Measurements from ENCODE around the gene MRPS11.

The MRPS11 gene

GRCh38 chr15:88438181-88438580 lies 29.3 kb upstream of the MRPS11 start:
- no peaks in the 10 kb centered on the region for H3K36me3 ChIP-seq
- H3K9me3 ChIP-seq (replicated peaks in 1 of 11): peaks cover under 1 to 8% (median 5%) of the 10 kb centered on the region in 11 experiments; a peak in 19 of 22 replicates
- H3K27ac ChIP-seq: no peak overlapping the region
- H3K4me3 ChIP-seq: no peak overlapping the region
- no peak overlapping the region for H3K4me2 ChIP-seq
- peaks cover 0 to 12% (median 0%) of the 10 kb centered on the region in 10 experiments; a peak in 4 of 20 replicates for H3K4me1 ChIP-seq
- no peaks in the 10 kb centered on the region for H4K20me1 ChIP-seq
- H3K9ac ChIP-seq: no peak overlapping the region
- TF ChIP-seq Cebpa-rat (IDR thresholded peaks at IDR 0.05): no peak
- H3K27me3 ChIP-seq: no peaks in the 10 kb centered on the region

DNA sequence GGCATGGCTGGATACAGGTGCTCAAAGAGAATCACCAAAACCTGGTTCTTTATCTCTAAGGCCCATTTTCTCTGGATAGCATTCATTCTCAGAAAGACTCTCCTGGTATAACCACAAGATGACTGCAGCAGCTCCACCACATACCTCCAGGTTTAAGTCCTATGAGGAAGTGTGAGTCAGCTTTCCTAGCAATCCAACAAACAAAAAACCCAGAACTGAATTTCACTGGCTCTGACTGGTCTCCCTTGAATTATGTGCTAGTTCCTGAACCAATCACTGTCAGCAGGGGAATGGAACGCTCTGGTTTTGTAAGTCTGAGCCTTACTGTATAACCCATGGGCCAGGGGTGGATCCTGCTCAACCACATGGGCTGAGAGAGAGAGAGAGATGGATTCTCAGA lies 27.5 kb upstream of the MRPS11 start:
- no peaks in the 10 kb centered on the region for H3K36me3 ChIP-seq
- peaks cover 13 to 26% (median 18%) of the 10 kb centered on the region in 11 experiments for H3K9me3 ChIP-seq (replicated peaks in 1 of 11)
- TF ChIP-seq Cebpa-rat (IDR thresholded peaks at IDR 0.05): no peak
- no peaks in the 10 kb centered on the region for H3K27me3 ChIP-seq
- H4K20me1 ChIP-seq: no peaks in the 10 kb centered on the region
- H3K4me3 ChIP-seq: no peak overlapping the region
- H3K27ac ChIP-seq: no peak overlapping the region
- H3K4me1 ChIP-seq: peaks cover 0 to 12% (median 0%) of the 10 kb centered on the region in 10 experiments; a peak in 4 of 20 replicates
- H3K4me2 ChIP-seq: peak overlapping the region in 2 of 11 experiments; percentile 7 to 14; a peak in 2 of 22 replicates
- no peak overlapping the region for H3K9ac ChIP-seq

GRCh38 chr15:88441076-88441730 lies 26.3 kb upstream of the MRPS11 start:
- Histone ChIP-seq H4K20me1 (no peaks in the 10 kb centered on the region), H3K4me1 (peaks cover 0 to 12% (median 0%) of the 10 kb centered on the region in 10 experiments; a peak in 4 of 20 replicates), H3K36me3 (no peaks in the 10 kb centered on the region), H3K27ac (no peak overlapping the region), H3K4me2 (no peak overlapping the region), H3K9ac (no peak overlapping the region), H3K27me3 (no peaks in the 10 kb centered on the region), H3K4me3 (no peak overlapping the region), H3K9me3 (replicated peaks in 1 of 11) (peaks cover 13 to 31% (median 18%) of the 10 kb centered on the region in 11 experiments)
- TF ChIP-seq Cebpa-rat (IDR thresholded peaks at IDR 0.05): no peak

DNA sequence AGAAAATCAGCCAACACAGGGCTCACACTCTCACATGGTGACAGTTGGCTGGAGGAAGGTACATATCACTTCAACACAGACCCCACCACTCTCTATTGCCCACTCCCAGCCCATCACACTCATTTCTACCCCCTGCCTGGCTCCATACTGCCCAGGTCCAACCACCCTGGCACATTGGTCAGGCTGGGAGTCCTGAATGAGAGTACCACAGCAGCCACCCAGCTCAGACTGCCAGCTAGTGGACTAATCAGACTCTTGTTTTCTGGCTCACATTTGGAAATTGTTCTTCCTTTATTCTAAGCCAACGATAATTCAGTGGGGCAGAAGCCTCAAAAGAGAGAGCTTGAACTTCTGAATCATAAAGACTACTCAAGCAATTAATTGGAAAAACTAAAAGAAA lies 20.3 kb upstream of the MRPS11 start:
- Histone ChIP-seq H3K4me1 (peaks cover 0 to 4% (median 0%) of the 10 kb centered on the region in 10 experiments; a peak in 1 of 20 replicates), H3K4me2 (no peak overlapping the region), H3K4me3 (no peak overlapping the region), H3K9ac (no peak overlapping the region), H3K27ac (no peak overlapping the region), H3K27me3 (no peaks in the 10 kb centered on the region), H4K20me1 (no peaks in the 10 kb centered on the region; a peak in 1 of 22 replicates), H3K9me3 (replicated peaks in 1 of 11) (peaks cover 13 to 31% (median 18%) of the 10 kb centered on the region in 11 experiments), H3K36me3 (no peaks in the 10 kb centered on the region)
- no peak for TF ChIP-seq Cebpa-rat (IDR thresholded peaks at IDR 0.05)

DNA sequence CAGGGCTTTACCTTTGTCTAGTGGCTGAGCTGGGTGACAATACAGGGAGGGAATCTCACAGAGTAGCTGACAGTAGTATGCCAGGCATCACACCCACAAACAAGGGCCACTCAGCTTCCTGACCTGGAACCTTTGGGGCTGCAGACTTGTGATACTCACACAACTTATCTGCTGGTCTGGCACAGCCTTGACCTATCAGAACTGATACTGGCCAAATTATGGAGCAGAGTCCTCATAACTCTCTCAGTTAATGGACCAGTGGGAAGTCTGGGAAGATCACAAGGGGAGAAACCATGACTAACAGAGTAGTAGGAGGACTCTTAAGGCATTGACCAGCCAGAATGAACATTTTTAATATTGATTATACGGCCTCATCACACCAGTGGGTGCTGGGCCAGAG lies 19.8 kb upstream of the MRPS11 start:
- TF ChIP-seq Cebpa-rat (IDR thresholded peaks at IDR 0.05): no peak
- Histone ChIP-seq H3K4me3 (no peak overlapping the region), H3K9ac (no peak overlapping the region), H4K20me1 (no peaks in the 10 kb centered on the region; a peak in 1 of 22 replicates), H3K36me3 (no peaks in the 10 kb centered on the region), H3K27ac (no peak overlapping the region), H3K9me3 (replicated peaks in 1 of 11) (peaks cover 13 to 28% (median 18%) of the 10 kb centered on the region in 11 experiments), H3K27me3 (no peaks in the 10 kb centered on the region), H3K4me1 (peaks cover 0 to 4% (median 0%) of the 10 kb centered on the region in 10 experiments; a peak in 1 of 20 replicates), H3K4me2 (no peak overlapping the region)

DNA sequence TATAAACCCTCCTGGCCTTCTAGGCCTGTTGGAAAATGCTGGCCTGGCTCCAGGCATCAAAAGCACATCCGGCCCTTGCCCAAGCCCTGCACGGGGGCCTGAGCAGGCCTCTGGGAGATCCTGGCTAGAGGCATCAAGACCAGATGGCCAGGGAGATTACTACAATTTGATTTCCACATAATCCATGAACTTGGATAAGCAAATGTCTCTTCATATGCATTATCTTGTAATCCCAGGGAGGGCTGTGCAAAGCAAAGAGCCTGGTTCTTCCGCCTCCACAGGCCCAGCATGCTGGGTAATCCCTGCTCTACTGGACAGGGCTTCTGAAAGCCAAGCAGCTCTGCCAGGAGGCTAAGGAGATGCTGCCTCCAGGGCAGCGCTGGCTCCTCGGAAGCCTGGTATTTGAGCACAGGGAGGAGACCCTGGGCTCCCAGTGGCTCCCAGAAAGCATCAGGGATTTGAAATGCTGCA lies 18.5 kb upstream of the MRPS11 start:
- no peak overlapping the region for H3K9ac ChIP-seq
- H3K36me3 ChIP-seq: no peaks in the 10 kb centered on the region
- H3K4me1 ChIP-seq: peaks cover 0 to 6% (median 2%) of the 10 kb centered on the region in 10 experiments; a peak in 9 of 20 replicates
- no peak for TF ChIP-seq Cebpa-rat (IDR thresholded peaks at IDR 0.05)
- no peaks in the 10 kb centered on the region for H3K27me3 ChIP-seq
- no peak overlapping the region for H3K4me3 ChIP-seq
- H3K27ac ChIP-seq: no peak overlapping the region
- no peaks in the 10 kb centered on the region; a peak in 1 of 22 replicates for H4K20me1 ChIP-seq
- H3K4me2 ChIP-seq: no peak overlapping the region
- peaks cover 3 to 15% (median 6%) of the 10 kb centered on the region in 11 experiments for H3K9me3 ChIP-seq (replicated peaks in 1 of 11)

GRCh38 chr15:88449581-88449980 lies 17.9 kb upstream of the MRPS11 start:
- H3K4me3 ChIP-seq: no peak overlapping the region
- no peak overlapping the region for H3K4me2 ChIP-seq

DNA sequence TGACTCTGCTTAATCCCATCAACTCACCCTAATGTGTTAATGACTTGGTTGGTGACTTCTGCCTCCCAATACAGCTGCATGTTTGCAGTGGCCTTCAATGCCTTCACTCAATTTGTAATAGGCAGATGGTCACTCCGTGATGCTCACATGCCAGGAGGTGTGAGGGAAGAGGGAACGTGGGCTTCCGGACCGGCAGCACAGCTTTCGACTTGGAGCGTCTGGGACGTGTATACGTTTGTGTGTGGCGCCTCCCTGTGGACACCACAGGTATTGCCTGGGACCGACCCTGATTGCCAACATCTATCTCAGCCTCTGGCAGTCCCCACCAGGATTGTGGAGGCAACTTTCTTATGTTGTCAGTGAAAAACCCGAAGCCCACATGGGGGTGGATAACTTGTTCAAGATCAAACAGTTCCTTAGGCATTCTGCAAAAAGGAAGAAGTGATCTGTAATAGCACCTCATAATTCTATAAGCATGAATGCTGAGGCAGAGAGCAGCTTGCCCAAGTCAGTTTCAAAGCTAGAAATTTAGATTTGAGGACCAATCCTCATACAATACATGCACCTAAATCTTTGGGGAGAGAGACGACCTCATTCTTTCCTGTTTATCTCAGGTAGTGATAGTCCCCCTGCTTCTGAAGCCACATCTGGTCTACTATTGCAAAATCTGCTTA lies 17.2 kb upstream of the MRPS11 start:
- H3K9ac ChIP-seq: no peak overlapping the region
- H3K9me3 ChIP-seq (replicated peaks in 1 of 11): peaks cover 0 to 3% (median 0%) of the 10 kb centered on the region in 11 experiments; a peak in 2 of 22 replicates
- no peak overlapping the region for H3K4me3 ChIP-seq
- H3K4me2 ChIP-seq: peak overlapping the region in 3 of 11 experiments; percentile 10 to 48 (median 43); a peak in 2 of 22 replicates
- no peak for TF ChIP-seq Cebpa-rat (IDR thresholded peaks at IDR 0.05)
- H3K27me3 ChIP-seq: no peaks in the 10 kb centered on the region
- H3K36me3 ChIP-seq: no peaks in the 10 kb centered on the region
- H3K27ac ChIP-seq: no peak overlapping the region
- peaks cover 7 to 19% (median 13%) of the 10 kb centered on the region in 10 experiments; a peak in 17 of 20 replicates for H3K4me1 ChIP-seq
- H4K20me1 ChIP-seq: no peaks in the 10 kb centered on the region; a peak in 1 of 22 replicates

More at GRCh38 chr15:88449581-88449980, 17.9 kb upstream of the MRPS11 start:
- no peak for TF ChIP-seq Cebpa-rat (IDR thresholded peaks at IDR 0.05)
- Histone ChIP-seq H3K27ac (no peak overlapping the region), H3K27me3 (no peaks in the 10 kb centered on the region), H4K20me1 (no peaks in the 10 kb centered on the region; a peak in 1 of 22 replicates), H3K9me3 (replicated peaks in 1 of 11) (peaks cover 0 to 9% (median under 1%) of the 10 kb centered on the region in 11 experiments; a peak in 10 of 22 replicates), H3K9ac (no peak overlapping the region), H3K4me1 (peaks cover under 1 to 12% (median 7%) of the 10 kb centered on the region in 10 experiments; a peak in 16 of 20 replicates), H3K36me3 (no peaks in the 10 kb centered on the region)

- no peaks in the 10 kb centered on the region for H3K9me3 ChIP-seq (replicated peaks in 1 of 11)
- peaks cover 11 to 32% (median 23%) of the 10 kb centered on the region in 11 experiments for H3K36me3 ChIP-seq
- peak overlapping the region in 3 of 11 experiments; percentile 75 to 84 (median 82); a peak in 4 of 22 replicates for H3K4me2 ChIP-seq
- H3K27ac ChIP-seq: no peak overlapping the region
- H3K4me3 ChIP-seq: no peak overlapping the region
- no peaks in the 10 kb centered on the region for H3K27me3 ChIP-seq
- no peak for TF ChIP-seq Cebpa-rat (IDR thresholded peaks at IDR 0.05)
- peaks cover 10 to 23% (median 16%) of the 10 kb centered on the region in 10 experiments; a peak in 17 of 20 replicates for H3K4me1 ChIP-seq
- H3K9ac ChIP-seq: no peak overlapping the region
- peaks cover 0 to 9% (median 0%) of the 10 kb centered on the region in 11 experiments; a peak in 4 of 22 replicates for H4K20me1 ChIP-seq
These were observed 13.9 kb upstream of the MRPS11 start for GRCh38 chr15:88453651-88454050.

Measured in BLaER1 treated with 17β-estradiol and CSF1 and Interleukin-3, amounts not matched to agents 10 nM and 100 nM (cell line).